Right lung (tissue), 5 donors: ENCODE results near the gene SGPL1. TPM values are rescaled to one million over a fixed set of nuclear protein-coding genes. Genes with fewer than 3 reads are reported as not detected.

Experiments used
- DNase-seq, 2 donors: peaks; one replicate each; pipeline ENCODE4 v3.0.0-alpha.2; 2013
- polyA plus RNA-seq, 5 donors: library from polyadenylated mRNA; unstranded; fragments of 120-200 nt; gene quantifications; one replicate each; pipeline versions ENCODE4 v1.2.1 to v1.2.3, GENCODE V29; 2013; ENCODE audit warnings: inconsistent platforms in 1 of 5, low replicate concordance in 1 of 5; ENCODE audit not compliant: insufficient read length in 5 of 5, insufficient read depth in 1 of 5

SGPL1 gene
- polyA plus RNA-seq, 5 donors, result 39.8 to 51.0 (median 48.4) TPM

DNA sequence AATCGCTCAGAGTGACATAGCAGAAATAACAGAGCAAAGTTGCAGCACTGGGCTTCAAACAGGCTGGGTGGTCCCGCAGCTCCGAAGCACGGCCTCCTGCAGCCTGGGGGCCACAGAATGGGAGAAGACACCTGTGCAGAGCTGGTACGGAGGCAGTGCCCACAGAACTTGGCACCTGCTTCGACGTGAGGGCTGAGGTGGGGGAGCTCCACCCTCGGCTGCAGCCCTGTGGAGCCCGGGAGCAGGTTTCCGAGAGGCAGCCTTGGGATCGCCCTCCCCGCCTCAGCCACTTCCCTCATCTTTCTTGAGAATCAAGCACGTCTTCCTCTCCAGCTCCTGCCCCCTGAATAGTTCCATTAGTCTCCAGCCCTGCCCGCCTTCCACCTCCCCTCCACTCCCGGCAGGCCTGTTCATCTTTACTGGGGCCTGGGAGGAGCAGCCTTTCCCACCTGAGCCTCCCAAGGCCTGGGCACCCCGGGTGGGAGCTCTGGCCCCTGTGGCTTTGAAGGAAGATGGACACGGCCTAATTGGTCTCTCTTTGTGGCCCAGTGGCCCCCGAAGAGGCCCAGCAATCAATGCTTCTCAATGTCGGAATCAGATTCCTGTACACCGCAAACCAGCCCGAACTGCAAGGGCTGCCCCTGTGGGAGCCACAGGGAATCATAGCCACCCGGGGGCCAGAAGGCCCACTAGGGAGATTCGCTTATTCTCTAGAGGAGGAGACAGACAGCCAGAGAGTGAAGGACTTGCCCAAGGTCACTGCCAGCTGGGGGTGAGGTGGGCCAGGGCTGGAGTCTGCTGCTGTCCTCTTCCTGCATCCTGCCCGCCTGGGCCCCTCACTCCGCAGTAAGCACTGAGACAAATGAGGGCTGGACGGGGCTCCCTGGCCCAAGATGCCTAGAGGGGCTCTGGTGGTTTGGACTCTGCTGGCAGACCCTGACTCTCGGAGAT, 89.6 kb downstream of the SGPL1 start:
- no peak for DNase-seq

DNA sequence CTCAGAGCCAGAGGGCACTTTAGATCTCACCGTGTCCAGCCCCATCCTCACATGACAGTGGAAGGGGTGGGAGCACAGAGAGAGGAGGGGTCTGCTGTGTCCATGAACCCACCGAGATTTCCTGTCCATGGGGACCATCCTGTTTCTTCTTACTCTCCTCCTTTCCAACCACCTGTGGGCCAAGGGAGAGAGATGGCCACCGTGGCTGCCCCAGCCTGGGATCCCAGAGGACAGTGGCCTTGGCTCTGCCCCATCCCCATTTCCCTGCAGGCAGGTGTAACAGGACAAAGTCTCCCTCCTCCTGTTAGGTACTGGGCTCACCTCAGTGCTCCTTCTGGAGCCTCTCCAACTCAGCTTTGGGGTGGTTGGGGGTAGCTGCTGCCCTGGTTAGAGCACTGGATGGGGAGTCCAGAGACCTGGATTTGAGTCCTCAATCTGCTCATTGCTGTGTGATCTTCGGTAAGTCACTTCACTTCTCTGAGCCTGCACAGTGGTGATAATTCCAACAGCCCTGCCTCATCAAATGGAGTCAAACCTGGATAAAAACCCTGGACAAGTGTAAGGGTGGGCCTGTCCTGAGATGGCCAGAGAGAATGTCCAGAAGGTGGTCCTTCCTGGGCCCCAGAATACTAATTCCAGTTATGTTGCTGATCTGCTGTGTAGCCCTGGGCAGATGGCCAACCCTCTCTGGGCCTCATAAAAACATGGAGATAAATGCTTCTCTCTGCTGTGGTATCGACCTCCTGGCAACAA, 90.5 kb downstream of the SGPL1 start:
- no peak for DNase-seq

DNA sequence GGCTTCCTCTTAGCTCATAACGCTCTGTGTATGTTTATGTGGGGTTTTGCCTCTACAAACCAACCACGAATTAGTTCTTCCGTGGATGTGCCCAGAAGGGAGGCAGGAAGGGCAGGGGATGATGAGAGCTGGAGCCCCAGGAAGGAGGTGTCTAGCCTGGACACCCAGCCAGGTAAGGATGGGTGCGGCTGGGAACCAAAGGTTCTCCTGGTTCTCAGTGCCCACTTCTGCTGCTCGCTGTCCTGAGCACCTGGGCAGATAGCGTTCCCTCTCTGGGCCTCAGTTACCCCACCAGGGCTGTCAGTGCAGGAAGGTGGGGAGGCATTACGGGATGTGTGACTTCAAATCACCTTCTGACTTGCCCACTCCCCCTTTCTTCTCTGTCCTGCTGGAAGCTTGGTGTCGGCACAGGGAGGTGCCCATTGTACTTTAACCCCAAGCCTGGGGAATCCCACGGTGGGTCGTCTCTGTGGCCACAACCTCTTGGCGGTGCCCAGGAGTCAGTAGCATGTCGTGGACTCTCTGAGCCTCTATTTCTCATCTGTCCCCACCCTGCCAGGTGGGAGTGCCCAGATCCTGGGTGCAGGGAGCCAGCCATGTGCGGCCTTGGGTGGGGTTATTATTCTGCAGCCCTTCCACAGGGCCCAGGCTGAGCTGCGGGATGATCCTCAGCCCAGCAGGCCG, 91.3 kb downstream of the SGPL1 start:
- no peak for DNase-seq

DNA sequence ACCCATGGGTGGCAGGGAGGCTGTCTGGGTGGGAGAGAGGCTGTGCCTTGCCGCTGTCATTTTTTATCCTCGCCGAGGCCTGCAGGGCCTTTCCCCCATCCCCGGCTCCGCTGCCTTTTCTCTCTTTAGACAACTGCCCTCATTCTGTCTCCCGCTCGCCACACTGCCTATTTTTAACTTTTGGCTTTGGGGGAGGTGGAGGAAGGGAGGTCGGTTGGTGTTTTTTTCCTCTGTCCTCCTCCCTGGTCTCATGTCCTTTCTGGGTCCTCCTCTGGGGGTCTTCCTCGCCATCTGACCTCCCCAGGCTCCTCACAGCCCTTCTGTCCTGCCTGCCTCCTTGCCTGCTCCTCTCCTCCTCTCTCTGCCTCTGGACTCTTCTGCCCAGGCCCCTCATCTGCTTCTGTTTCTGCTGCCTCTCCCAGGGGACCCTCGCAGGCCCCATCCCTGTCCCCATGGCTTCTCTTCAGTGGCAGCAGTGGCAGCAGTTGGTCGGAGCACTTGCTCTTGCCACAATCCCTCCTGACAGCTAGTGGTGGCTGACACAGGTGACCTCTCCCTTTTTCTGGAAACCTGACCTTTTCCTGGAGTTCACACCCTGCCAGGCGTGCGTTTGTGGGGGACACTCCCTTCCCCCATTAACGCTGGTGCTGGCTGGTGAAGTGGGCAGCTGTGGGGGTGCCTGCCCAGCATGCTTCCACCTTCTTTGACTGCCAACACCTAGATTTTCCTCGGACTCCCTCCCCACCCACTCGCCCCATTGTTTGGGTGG, 92.1 kb downstream of the SGPL1 start:
- no peak for DNase-seq

DNA sequence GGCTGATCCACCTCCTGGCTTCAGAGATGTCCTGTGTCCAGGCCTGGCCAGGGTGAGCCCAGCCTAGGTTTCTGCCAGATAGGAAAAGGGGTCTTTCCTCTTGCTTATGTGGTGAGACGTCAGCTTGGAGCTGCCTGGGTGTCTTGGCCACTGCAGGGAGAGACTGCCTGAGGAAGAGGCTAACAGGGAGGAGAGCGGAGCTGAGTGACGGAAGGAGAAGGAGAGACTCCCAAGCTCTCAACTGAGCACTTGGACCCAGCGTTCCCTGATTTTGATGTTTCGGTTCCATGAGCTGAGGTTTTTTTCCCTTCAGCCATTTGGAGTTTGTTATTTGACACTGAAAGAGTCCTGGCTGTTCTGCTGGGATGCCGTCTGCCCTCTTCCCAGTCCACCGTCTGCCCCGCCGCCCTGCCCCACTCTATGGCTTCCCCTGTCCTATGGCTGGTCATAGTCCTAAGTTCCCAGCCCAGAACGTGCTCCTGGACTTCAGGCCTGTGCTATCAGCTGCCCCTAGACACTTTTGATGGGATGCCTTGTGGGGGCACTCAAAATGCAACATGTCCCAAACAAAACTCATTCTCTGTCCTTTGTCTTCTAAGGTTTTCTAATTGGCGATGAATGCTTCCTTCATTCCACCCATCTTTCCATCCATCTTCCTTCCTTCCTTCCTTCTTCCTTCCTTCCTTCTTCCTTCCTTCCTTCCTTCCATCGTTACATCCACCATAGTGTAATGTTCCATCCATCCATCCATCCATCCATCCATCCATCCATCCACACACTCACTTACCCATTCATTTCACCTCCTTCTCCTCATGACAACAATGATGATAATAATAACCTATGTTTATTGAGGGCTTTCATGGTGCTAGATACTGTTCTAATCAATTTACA, 92.9 kb downstream of the SGPL1 start:
- DNase-seq, result no peak

DNA sequence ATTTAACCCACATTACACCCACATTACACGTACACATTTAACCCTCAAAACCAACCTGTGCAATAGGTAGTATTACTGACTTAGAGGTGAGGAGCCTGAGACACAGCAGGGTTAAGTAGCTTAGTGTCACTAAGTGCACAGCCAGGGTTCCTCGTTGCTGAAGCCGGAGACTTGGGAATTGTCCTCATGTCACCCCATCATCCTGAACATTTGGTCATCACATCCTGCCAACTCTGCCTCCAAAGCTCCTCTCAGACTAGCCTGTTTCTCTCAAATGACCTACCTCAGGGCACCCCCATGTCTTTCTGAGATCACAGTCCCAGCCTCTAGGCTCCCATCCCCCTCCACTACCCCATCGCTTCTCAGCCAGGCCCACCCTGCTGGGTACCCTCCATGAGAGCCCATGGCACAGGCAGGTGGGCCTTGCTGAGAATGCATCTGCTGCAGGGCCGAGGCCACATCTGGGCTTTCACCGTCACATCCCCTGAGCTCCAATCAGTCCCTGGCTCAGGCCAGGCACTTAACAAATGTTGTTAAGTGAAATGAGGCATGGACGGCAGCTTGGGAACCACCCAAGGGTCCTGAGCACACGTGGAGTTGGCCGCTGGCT, 93.7 kb downstream of the SGPL1 start:
- no peak for DNase-seq

DNA sequence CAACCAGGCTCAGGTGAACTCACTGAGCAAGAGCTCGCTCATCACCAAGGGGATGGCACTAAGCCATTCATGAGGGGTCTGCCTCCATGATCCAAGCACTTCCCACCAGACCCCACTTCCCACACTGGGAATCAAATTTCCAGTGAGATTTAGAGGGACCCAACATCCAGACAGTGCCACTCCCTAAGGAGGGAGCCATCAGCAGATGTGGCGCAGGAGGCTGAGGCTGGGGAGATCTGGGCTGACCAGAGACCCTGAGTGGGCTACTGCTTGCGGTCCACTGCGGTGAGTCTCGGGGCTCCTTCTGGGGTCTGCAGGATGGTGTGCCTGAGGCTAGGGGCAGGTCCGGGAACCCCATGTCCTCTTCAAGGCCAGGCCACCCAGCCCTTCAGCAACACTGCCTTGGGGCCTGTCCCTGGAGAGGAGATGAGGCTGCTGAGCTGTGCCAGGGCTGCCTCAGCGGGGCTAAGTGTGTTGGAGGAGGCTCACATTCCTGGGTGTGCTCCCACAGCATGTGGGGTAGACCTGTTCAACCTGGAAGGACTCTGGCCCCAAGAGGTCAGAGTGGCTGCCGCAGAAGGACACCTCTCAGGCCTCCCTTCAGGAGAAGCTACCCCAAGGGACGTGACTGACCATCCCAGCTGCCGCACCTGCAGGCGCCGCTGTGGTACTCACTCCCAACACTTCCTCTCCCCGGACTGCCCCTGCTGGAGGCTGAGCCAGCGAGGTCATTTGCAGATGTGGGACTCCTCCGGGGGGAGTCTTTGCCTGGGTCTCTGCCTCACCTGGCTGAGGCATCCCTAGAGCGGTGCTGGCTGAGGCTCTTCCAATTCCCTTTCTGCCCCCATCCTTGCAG, 95.0 kb downstream of the SGPL1 start:
- DNase-seq, result no peak

DNA sequence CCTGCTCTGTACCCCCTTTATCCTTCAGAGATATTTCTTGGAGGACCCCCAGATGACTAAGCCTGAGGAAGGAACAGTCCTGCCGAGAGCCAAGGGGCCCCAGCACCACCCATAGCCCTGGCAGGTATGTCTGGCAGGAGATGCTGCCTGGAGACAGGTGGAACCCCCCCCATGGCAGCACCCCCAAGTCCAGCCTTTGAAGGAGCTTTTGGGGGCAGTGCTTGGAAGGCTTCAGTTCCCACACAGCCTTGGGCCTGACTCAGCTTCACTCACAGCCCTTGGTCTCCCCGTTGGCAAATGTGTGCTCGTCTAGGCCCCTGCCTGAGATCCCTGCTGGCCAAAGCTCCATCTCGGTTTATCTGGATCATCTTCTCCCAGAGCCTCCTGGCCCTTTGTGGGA, 95.6 kb downstream of the SGPL1 start:
- no peak for DNase-seq

DNA sequence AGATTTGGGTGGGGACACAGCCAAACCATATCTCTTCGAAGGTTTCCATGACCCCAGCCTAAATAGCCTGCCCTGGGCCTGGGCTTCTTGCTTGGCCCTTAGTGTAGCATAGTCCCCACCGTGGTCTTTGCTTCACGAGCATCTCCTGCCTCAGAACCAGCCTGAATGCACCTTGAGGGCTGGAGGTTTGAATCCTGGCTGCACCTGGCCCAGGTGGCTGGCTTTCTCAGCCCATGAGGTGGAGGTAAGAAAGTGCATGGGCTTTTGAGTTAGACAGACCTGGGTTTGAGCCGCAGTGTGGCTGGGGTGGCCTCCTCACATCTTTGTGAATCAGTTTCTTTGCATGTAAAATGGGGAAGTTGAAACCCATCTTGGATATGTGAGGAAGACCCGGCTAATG, 96.8 kb downstream of the SGPL1 start:
- no peak for DNase-seq

DNA sequence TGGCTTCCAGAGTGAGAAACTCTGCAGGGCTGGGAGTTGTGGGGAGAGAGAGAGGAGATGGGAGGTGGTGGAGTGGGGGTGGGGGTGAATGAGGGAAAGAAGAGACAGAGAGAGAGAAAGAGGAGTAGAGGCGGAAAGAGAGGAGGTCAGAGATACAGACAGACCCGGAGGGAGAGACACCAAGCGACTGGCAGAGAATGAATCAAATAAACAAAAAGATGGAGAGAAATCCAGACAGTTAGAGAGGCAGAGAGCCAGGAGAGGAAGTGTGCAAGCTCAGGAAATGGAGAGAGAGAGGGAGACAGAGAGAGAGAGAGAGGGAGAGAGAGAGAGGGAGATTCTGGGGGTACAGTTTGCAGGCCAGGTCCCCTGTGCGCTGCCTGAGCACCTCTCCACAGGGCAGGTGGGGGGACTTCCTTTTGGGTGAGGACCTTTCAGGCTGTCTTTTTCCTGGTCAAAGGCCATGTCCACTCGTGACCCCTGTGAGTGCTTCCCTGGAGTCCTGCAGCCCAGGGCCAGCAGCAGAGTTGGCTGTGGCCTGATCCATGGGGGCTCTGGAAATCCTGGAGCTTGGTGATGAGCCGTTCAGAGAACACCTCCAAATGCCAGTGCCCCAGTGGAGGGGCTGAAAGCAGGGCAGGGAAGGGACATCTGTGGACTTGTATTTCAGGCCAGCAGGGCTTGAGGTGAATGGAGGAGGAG, 97.6 kb downstream of the SGPL1 start:
- peak; percentile 31 to 32 for DNase-seq

DNA sequence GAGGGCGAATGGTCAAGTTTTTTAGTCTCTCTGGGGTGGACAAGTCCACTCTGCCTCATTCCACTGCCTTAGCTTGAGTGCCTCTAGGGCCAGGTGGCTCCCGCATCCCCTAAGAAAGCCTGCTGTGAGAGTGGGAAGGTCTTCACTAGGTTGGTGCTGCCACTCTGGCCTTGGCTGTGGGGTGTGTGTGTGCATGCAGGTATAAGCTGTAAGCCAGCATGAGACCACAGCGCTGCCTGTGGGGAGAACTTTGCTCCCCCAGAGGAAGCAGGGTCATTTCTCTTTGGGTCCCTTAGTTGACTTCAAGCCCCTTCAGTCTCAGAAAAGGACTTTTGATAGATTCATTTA, 98.1 kb downstream of the SGPL1 start:
- DNase-seq, result no peak

DNA sequence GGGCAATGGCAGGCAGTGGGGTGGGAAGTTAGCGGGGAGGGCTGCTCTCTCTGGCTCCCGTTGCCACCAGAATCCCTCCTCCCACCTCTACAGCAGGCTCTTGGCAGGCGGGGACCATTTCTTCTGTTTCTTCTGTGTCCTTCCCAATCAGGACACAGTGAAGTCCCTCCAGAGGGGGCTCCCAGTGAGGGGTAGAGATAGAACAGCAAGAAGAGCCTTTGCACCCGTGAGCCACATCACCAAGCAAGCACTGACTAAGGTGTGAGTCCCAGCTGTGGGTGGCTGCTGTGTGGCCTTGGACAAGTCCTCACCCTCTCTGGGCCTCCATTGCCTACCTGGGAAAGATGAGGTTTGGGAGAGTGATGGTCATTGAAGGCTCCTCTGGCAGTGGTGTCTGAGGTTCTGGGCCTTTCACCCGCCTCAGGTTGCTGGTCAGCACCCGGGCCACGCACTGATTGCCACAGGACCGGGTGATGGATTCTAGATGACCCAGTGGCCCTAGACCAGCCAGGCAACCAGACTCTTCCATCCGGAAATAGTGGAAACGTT, 98.6 kb downstream of the SGPL1 start:
- no peak for DNase-seq

DNA sequence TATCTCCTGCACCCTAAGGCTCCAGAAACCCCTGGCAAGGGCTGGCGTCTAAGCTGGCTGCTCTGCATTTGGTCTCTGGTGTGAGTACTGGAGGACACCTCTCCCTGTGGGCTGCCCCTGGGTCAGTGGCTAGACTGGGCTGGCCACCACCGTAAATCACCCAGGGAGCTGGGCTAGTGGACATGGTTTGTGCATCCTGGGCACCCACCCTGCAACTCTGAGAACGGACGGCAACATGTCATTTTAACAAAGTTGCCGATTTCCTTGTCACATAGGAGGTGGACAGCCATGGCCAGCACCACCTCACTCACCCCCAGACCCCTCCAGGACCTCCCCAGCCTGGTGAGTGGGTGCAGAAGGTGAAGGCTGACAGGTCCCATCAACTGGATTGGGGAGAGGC, 99.5 kb downstream of the SGPL1 start:
- no peak for DNase-seq

DNA sequence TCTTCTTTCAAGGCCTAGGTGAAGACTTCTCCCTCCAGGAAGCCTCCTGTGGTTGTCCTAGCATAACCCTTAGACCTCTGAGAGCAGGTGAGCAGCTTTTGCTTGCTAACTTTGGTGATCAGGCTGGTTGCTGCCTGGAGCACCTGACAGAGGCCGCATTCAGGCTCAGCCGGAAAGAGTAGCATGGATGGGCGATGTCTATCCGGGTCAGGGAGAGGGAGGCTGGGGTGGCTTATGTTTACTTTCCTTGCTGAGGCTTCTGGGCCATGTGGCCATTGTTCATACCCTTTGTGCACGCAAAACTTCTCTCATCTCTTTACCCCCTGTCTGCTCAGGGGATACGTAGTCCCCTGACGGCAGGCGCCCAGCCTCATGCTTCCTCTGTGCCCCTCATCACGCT, 100.1 kb downstream of the SGPL1 start:
- DNase-seq, result no peak

DNA sequence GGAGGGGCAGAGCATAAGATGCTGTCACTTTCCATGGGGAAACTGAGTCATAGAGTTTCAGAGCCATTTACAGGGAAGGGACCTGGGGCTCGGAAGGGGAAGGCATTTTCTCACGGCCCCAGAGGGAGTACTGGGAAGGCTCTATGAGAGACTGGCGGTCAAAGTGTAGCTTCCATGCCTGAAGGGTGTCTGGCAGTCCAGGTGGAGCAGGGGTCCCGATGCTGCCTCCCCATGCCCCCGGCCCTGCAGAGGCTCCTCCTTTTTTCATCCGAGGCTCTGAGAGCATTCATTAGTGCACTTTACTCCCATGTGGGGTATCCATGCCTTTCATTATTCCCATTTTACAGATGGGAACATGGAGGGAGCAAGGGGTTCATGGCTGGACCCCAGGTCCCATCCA, 100.5 kb downstream of the SGPL1 start:
- no peak for DNase-seq

DNA sequence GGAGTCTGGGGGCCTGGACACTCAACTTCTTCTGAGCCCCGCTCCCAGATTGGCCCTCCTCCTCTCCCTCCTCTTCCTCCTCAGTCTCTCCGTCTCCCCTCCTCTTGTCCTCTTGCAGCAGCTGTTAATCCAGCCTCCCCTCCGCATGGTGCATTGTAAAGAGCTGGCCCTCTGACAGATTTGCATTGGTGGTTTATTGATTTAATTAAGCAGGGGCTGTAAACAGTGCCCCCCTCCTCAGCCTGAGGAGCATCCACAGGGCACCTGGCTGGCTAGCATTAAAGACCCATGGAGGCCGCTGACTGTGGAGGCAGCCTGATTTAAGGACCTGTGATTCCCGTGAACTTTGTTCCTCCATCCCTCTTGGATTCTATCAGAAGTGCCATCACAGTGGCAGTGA, 101.5 kb downstream of the SGPL1 start:
- DNase-seq, result no peak

DNA sequence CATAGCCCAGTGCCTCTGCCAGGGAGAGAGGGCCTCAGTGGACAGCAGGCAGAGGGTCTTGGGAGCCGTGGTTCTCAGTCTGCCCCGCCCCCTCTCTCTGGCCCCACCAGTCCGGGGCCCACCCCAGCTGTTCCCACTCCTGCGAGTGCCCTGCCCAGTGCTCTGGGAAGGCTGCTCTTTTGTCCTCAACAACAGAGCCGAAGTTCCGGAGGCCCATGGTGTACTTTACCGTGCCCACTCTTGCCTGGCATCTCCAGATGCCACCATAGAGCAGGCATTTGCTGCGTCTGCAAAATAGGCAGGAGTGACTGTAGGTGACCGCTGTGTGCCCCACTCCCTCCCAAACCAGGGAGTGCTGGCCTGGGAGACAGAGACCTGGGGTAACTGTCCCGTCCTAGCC, 101.9 kb downstream of the SGPL1 start:
- no peak for DNase-seq

DNA sequence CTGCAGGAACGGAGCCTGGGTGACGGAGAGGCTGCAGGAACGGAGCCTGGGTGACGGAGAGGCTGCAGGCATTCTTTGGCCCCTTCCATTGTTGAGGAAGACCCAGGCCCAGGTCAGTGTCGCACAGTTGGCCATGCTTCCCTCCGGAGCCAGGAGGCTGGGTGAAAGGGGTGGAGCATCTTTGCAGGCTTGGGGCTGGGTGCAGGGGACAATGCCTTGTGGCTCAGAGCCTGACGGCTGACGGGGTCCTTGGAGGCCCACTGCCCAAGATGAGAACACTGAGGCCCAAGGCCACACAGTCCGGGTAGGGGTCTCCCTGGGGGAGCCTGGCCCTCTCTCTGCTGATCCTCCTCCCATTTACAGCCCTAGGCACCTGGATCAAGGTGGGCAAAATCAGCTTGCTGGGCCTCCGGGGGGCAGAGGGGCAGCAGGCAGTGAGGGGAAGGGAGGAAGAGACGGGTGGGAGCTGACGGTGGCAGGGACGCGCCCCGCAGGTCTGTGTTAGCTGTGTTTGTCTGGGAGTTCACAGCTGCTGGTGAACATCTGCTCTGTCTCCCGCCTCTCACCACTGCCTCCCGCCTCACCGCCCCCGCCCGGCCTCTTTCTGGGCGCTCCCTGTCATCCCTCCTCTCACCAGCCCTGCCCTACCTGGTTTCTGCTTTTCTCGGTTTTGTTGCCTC, 103.2 kb downstream of the SGPL1 start:
- DNase-seq, result no peak
